Endodermal cell (in vitro differentiated cells): ENCODE data around the gene CAMSAP3. TPM values are rescaled to one million over a fixed set of nuclear protein-coding genes. Genes with fewer than 3 reads are reported as not detected.

Experiments
- DNase-seq: peaks from one replicate; pipeline ENCODE4 v3.0.0-alpha.2; 2017
- H3K27ac ChIP-seq: 2 replicates; pipeline ENCODE4 v1.5.1; 2013; ENCODE audit warnings: mild to moderate bottlenecking, low read depth, low read length, moderate library complexity
- H3K27me3 ChIP-seq: 2 replicates; pipeline ENCODE4 v1.6.1; 2013; ENCODE audit warnings: mild to moderate bottlenecking, low read length, moderate library complexity; ENCODE audit not compliant: insufficient read depth, control insufficient read depth, poor library complexity, severe bottlenecking
- H3K36me3 ChIP-seq: 2 replicates; pipeline ENCODE4 v1.7.0; 2013; ENCODE audit warnings: mild to moderate bottlenecking, low read length, moderate library complexity; ENCODE audit not compliant: control insufficient read depth, insufficient read depth
- H3K4me1 ChIP-seq: one replicate; pipeline ENCODE4 v1.7.0; 2013; ENCODE audit warnings: low read length; ENCODE audit not compliant: control insufficient read depth, insufficient read depth
- H3K4me3 ChIP-seq: 2 replicates; pipeline ENCODE4 v1.5.1; 2013; ENCODE audit warnings: mild to moderate bottlenecking, low read length, moderate library complexity
- H3K9ac ChIP-seq: 2 replicates; pipeline ENCODE4 v1.6.1; 2013; ENCODE audit warnings: mild to moderate bottlenecking, low read length, moderate library complexity; ENCODE audit not compliant: poor library complexity, severe bottlenecking; ENCODE audit errors: extremely low read depth
- H3K9me3 ChIP-seq: 2 replicates; pipeline ENCODE4 v1.6.1; 2013; ENCODE audit warnings: mild to moderate bottlenecking, low read length, moderate library complexity; ENCODE audit not compliant: control insufficient read depth
- H3K27ac Mint-ChIP-seq: 2 replicates; pipeline ENCODE4 v1.8.0; 2020; ENCODE audit warnings: mixed read lengths
- H3K27me3 Mint-ChIP-seq: 2 replicates; pipeline ENCODE4 v1.8.0; 2021; ENCODE audit warnings: mild to moderate bottlenecking, mixed read lengths; ENCODE audit not compliant: insufficient read depth
- H3K36me3 Mint-ChIP-seq: 2 replicates; pipeline ENCODE4 v1.8.0; 2020; ENCODE audit warnings: low read depth, mixed read lengths
- H3K4me1 Mint-ChIP-seq: 2 replicates; pipeline ENCODE4 v1.8.0; 2020; ENCODE audit warnings: mixed read lengths
- H3K4me3 Mint-ChIP-seq: 2 replicates; pipeline ENCODE4 v1.8.0; 2020; ENCODE audit warnings: mild to moderate bottlenecking, moderate library complexity, mixed read lengths
- H3K9me3 Mint-ChIP-seq: 2 replicates; pipeline ENCODE4 v1.8.0; 2020; ENCODE audit warnings: mild to moderate bottlenecking, mixed read lengths
- CTCF ChIP-seq: fragments of 200-600 bp; sonication (generic); conservative IDR thresholded peaks from 2 replicates; pipeline ENCODE4 v1.5.0; 2021; ENCODE audit warnings: antibody characterized with exemption, mild to moderate bottlenecking
- WGBS, 2 experiments: methylation state at CpG; one replicate each; pipeline versions ENCODE4 v1.1.5 to v1.1.7; 2013; ENCODE audit warnings: missing lambda C conversion rate in 2 of 2, mixed read lengths in 1 of 2; ENCODE audit not compliant: insufficient coverage in 1 of 2, insufficient read length in 1 of 2; 5-methylcytosine and 5-hydroxymethylcytosine counted together
- total RNA-seq, 2 donors: library from RNA; stranded (reverse); fragmentation: NEBNext Ultra II Directional in 1 of 2; extraction: Animal tissue kit (Norgen Biotek cat#: 25700) in 1 of 2; gene quantifications; 2 replicates in 1 of 2; 3 replicates in 1 of 2; pipeline ENCODE4 v1.2.1, GENCODE V29; 2021

CAMSAP3 gene
- total RNA-seq, 2 donors from 2014 or later, result 65.5 to 76.8 TPM

GRCh38 chr19:7633698-7634097, 38.0 kb downstream of the CAMSAP3 start, which contains the start of gene PCP2:
PCP2 (minus strand) TSS chr19:7633719; CDS start chr19:7633457, 262 bp downstream.
- DNase-seq, result no peak
- peaks cover 23% of the 10 kb centered on the region for H3K27me3 ChIP-seq
- 64% methylated on average over 2 of the region's 2 CpGs; no CpG with 5 or more reads in 1 of the 2 experiments for WGBS, 2 experiments
- H3K9ac ChIP-seq, result no peak within 1 kb of the TSS
- no peaks in the 10 kb centered on the region for H3K9me3 Mint-ChIP-seq
- H3K9me3 ChIP-seq, result no peaks in the 10 kb centered on the region
- H3K4me1 ChIP-seq, result no peaks in the 10 kb centered on the region
- H3K36me3 Mint-ChIP-seq, result peaks cover 2% of the 10 kb centered on the region
- no peak within 1 kb of the TSS for H3K4me3 ChIP-seq
- no peak within 1 kb of the TSS for H3K27ac ChIP-seq
- peaks cover 14% of the 10 kb centered on the region for H3K4me1 Mint-ChIP-seq
- H3K36me3 ChIP-seq, result no peaks in the 10 kb centered on the region
- no peak within 1 kb of the TSS for H3K27ac Mint-ChIP-seq
- TF ChIP-seq CTCF, result no peak
- peaks cover 30% of the 10 kb centered on the region for H3K27me3 Mint-ChIP-seq
- H3K4me3 Mint-ChIP-seq, result no peak within 1 kb of the TSS

GRCh38 chr19:7635670-7636069, 40.0 kb downstream of the CAMSAP3 start:
- Histone ChIP-seq H3K36me3 (peaks cover 10% of the 10 kb centered on the region), H3K9ac (no peak overlapping the region), H3K4me3 (no peak overlapping the region), H3K4me1 (no peaks in the 10 kb centered on the region), H3K9me3 (no peaks in the 10 kb centered on the region), H3K27me3 (peaks cover 23% of the 10 kb centered on the region), H3K27ac (no peak overlapping the region)
- Mint-ChIP-seq H3K4me1 (peaks cover 1% of the 10 kb centered on the region), H3K9me3 (no peaks in the 10 kb centered on the region), H3K4me3 (peak overlapping the region; percentile 77), H3K27me3 (peaks cover 30% of the 10 kb centered on the region), H3K27ac (no peak overlapping the region), H3K36me3 (peaks cover 14% of the 10 kb centered on the region)
- TF ChIP-seq CTCF, result no peak
- 69 to 78% methylated on average over 6 of the region's 6 CpGs for WGBS, 2 experiments
- no peak for DNase-seq

GRCh38 chr19:7636317-7636690, 40.6 kb downstream of the CAMSAP3 start:
- peaks cover 10% of the 10 kb centered on the region for H3K36me3 ChIP-seq
- peaks cover 23% of the 10 kb centered on the region for H3K27me3 ChIP-seq
- H3K4me3 ChIP-seq, result peak overlapping the region; percentile 86
- Mint-ChIP-seq H3K27ac (no peak overlapping the region), H3K27me3 (peaks cover 30% of the 10 kb centered on the region), H3K36me3 (peaks cover 14% of the 10 kb centered on the region), H3K4me3 (peak overlapping the region; percentile 77), H3K9me3 (no peaks in the 10 kb centered on the region), H3K4me1 (no peaks in the 10 kb centered on the region)
- H3K4me1 ChIP-seq, result no peaks in the 10 kb centered on the region
- TF ChIP-seq CTCF, result no peak
- no peak for DNase-seq
- 69 to 80% methylated on average over 16 of the region's 16 CpGs for WGBS, 2 experiments
- H3K27ac ChIP-seq, result no peak overlapping the region
- H3K9ac ChIP-seq, result no peak overlapping the region
- no peaks in the 10 kb centered on the region for H3K9me3 ChIP-seq
